NOMO-1 treated with DMSO at 0.1 percent for 48 hours (cell line): ENCODE results near the gene AMT.

ENCODE experiments used
- DNase-seq: peaks from one replicate; lab custom pipeline; 2025; ENCODE audit not compliant: unreplicated experiment; lab: John Stamatoyannopoulos, UW

The AMT gene, protein sequence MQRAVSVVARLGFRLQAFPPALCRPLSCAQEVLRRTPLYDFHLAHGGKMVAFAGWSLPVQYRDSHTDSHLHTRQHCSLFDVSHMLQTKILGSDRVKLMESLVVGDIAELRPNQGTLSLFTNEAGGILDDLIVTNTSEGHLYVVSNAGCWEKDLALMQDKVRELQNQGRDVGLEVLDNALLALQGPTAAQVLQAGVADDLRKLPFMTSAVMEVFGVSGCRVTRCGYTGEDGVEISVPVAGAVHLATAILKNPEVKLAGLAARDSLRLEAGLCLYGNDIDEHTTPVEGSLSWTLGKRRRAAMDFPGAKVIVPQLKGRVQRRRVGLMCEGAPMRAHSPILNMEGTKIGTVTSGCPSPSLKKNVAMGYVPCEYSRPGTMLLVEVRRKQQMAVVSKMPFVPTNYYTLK

DNA sequence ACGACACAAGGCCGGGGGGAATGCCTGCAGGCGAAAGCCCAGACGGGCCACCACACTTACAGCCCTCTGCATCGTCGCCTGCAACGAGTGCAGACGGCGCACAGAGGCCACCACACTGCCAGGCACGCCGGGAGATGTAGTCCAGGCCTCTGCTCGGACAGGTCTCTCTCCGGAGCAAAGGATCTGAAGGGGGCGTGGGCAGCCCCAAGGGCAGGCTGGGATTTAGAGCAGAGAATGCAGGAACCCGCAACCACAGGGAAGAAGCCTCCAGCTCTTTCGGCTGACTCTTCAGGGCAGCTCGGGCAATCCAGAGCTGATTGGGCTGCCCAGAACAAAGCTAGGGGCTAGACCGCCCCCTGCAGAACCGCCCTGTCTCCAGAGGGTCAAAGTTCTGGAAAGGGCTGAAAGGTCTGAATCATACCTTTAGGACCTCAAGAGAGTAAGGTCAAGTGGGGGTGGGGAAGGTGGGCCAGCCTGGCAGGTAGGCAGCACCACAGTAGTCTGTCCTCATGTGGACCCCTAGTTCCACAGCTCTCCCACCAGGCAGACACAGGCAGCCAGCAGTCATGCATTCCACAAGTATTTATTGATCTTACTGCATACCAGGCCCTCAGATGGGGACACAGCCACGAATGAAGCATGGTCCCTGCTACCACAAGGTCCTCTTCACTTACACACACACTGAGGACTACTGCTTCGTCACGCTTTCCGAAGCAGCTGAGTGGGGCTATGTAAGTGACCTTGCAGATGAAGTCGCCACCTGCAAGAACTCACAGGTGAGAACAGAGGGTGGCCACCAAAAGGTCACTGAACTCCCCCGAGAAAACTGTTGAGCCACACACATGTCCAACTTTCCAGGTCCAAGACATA is at the start of gene AMT:
Gene AMT, minus strand, starts transcription at position 95 of the 870 bp plus-strand sequence. Its CDS starts 23 bp downstream, at position 72.
- no peak for DNase-seq

DNA sequence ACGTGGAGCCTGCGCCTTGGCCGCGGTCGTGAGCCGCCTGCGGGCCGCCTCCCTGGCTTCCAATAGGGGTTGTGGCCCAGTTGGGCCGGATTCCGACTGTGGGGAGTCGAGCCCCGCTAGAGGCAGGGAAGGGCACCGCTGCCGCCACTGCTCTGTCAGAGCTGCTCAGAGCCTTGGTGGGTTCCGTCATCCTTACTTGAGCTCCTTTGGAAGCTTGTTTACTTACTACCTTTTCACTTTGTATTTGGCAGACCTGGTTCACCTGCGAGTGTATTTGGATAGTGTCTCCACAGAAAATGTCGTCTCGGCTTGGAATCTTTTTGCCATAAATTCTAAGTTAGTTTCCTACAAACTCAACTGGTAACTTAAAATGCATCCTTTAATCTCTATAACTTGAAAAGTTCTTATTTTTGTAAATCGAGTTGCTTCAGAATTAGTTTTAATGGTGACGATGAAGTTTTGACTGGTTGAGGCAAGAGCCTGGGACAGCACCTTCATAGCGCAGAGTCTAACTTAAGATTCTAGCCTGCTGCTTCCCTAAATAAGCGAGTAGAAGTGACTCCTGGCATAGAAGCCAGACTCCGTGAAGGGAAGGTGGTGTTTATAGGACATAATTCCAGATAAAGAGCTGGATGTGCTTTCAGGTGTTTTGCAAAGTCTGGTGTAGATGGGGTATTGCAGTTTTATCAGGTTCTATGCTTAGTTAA is 48.6 kb upstream of the AMT start:
- DNase-seq, result peak; percentile 44

DNA sequence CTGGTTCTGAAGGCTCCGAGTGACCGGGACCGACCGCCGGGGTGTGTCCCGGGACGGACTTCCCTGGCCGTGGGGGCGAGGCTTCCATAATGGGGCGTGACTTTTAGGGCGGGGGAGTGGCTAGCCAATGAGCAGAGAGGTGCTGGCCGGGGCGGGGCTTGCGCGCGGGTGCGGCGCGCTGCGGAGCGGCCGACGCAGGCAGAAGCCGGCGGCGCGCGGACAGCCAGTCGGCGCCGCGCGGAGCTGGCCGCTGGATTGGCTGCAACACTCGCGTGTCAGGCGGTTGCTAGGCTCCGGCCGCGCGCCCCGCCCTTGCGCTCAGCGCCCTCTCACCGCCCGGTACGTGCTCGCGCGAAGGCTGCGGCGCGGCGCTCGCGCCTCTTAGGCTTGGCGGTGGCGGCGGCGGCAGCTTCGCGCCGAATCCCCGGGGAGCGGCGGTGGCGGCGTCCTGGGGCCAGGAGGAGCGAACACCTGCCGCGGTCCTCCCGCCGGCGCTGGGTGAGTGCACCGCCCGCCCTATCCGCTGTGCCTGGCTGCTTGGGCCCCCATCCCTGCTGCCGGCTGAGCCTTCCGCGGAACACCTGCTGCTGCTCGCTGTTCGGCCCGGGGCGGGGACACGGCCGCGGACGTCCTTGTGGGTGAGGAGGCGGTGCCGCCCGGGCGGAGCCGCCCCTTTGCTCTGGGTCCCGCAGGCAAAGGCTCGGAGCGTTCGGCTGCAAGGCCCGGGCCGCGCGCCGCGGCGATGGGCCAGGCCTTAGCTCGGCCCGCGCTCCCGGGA is 47.9 kb upstream of the AMT start, which contains the start of gene DAG1:
Gene DAG1, plus strand, starts transcription at position 332 of the 778 bp plus-strand sequence. CDS start 40,268 bp downstream, outside the sequence.
- peak; percentile 95 for DNase-seq

DNA sequence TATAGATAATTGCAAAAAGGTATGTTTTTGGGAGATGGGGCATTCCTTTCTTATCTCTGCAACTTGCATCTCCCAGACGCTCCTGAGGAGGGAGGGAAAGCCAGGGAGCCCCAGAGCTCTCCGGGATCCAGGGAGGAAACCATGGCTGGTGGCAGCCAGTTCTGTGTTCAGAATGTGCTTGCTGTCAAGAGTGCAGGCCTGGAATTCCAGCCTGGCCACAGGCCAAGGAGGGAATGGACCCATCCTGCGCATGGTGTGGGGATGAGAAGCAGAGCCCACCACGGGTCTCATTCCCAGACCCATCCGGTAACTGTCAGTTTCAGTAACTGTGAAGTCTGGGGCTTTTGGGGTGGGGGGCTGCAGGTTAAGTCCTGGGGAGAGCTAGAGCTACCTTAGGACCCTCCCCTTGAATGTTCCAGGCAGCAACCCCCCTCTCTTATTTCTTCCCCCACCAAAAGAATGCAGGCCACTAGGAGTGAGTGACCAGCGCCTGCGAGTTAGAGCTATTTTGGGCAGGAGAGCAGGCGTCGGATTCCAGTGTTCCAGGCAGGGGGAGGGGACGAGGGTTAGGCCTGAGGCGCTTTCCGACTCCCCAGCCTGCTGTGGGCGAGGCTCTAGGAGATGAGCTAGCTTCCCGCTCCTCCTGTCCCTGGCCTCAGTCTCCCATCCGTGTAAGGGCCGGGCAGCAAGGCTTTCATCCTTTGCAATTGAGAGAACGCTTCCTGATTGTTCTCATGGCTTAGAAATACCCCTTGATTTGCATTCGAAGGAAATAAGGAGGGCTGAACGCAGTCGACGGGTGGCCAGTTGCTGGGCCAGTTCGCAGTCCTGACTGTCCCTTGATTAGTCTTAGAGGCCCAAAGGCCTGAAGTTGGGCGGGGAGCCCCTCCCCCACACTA is 47.0 kb upstream of the AMT start:
- peak; percentile 70 for DNase-seq

DNA sequence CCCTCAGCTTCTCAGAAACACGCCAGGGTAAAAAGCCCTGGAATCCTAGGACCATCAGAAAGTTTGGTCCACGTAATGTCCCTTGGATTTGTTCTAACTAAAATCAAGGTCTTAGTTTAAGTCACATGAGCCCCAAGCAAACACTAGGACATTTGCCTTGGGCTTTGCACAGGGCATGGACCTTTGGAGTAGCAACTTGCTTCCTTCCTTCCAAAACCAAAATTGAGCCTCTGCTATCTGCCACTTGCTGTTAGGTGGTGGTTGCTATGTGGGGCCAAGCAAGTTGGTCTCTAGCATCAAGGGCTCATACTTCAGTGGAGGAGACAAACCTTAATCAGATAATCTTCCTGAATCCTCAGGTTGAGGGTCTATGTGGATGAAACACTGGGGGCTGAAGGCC is 43.8 kb upstream of the AMT start:
- no peak for DNase-seq

DNA sequence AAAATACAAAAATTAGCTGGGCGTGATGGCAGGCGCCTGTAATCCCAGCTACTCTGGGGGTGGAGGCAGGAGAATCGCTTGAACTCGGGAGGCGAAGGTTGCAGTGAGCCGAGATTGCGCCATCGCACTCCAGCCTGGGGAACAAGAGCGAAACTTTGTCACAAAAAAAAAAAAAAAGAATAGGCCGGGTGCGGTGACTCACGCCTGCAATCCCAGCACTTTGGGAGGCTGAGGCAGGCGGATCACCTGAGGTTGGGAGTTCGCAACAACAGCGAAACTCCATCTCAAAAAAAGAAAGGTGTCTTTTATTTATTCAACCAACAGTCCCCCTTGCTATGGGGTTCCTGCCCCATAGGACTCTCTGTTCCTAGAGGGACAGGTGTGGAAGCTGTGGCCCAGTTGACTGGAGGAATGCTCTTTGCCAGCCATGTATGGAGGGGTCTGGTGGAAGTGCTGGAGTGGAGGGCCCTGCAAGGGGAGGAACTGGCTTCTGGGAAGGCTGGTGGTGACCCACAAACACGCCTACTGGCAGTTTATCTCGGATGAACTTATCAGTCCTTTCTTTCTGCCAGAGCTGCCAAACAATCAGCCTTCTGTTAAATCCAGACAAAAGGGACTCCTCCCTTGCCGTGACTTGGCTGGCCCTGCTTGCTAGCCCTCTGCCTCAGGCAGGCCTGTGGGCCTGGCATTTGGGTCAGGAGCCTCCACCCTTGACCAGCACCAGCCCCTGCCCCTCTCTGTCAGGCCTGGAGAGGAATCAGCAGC is 43.2 kb upstream of the AMT start:
- peak; percentile 24 for DNase-seq

DNA sequence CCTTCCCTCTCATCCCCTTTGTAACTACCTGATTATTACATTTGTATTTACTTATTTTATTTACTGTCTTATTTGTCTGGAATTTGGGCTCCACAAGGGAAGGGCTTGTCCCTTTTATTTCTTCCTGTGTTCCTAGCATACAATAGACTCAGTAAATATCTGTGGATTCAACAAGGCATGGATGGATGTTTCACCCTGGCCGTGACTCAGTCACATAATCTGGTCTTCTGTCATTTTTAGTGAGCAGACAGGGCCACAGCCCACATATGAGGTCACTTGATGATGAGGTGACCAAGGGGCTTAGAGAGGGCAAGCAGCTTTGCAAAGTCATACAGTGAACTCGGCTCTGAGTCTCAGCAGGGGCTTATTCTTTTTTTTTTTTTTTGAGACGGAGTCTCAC is 39.9 kb upstream of the AMT start:
- DNase-seq, result no peak

DNA sequence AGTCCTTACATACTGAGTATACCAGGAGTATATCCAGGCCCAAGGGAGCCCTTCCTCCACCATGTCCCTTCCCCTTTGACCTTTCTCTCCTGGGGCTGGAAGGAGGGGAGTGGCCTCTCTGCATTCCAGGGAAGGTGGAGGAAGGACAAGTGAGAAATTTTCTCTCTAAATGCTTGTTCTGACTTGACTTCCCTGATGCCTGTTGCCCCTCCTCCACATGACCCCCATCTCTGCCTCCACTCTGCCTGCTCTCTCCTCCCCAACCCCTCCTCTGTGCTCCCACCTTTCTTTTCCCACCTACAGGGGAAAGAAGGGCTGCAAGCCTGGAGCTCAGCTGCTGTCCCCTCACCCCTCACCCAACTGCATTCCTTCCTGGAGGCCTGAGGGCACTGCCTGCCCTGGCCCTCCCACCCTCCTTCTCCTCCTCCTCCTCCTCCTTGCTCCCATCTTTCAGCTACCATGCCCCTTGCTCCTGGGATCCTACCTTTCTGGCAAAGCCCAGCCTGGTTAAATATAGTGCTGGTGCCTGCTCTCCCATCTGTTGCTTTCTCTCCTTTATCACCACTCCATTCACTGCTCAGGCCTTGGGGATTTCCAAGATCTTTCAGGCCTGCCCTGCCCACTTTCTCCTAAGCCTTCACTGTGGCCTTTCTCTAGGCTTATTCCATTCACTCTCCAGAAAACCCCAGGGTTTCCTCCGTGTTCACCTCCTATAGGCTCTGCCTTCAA is 39.3 kb upstream of the AMT start:
- DNase-seq, result no peak

DNA sequence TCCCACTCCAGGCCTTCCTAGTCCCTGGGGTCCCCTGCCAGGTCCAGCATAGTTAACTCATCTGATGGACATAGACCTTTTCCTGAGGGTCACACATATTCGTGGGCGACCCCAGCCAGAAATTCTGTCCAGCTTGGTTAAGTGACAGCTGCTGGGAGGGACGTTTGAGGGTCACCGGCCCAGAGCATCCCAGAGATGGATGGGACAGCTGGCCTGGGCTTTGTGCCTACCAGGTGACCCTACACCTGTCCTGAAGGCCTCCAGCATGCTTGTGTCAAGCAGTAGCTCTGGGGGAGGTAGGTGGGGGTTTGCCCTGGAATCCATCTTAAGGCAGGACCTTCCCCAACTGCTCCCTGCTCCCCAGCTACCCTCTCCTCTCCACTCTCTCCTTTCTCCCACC is 38.7 kb upstream of the AMT start:
- no peak for DNase-seq

DNA sequence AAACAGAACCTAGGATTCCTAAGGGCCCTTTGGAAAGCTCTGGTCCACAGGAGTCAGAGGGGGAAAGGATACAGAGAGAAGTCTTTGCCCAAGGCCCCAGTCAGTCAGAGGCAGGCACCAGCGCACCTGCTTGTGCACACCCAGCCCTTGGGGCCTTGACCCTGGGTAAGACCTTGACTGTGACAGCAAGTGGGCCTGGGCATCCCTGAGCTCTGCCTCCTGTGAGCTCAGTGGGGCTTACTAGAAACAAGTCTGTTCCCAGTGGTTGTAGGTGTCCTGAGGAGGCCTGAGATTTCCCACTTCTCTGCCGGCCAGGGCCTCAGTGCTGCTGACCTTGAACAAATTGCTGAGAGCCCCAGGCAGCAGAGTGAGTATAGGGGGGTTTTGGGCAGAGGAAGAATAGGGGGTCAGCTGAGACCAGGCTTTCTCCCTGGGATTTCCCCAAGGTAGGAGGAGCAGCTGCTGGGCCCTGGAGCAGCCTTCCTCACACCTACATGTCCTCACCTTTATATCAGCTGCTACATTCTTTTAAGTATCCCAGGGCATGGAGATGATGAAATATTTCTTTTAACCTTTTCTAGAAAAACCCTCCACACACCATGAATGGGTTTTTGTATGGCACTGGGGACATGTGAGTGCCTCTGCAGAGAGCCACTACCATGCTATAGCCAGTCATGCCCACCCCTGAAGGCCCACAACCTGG is 38.1 kb upstream of the AMT start:
- DNase-seq, result no peak

DNA sequence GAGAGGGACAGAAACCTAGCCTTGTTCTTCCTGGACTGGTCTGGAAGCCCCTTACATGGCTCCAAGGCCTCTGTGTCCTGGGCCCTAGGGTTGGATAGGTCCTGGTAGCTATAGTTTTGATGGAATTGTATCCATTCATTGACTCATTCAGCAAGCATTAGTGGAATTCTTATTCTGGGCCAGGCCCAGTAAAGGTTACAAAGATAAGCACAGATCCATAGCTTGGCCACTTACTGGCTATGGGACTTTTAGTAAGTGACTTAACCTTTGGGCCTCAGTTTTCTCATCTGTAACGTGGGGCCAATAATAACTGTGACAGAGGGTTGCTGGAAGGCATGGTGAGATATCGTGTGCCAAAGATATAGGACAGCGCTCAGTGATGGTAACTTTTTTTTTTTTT is 34.2 kb upstream of the AMT start:
- DNase-seq, result no peak

DNA sequence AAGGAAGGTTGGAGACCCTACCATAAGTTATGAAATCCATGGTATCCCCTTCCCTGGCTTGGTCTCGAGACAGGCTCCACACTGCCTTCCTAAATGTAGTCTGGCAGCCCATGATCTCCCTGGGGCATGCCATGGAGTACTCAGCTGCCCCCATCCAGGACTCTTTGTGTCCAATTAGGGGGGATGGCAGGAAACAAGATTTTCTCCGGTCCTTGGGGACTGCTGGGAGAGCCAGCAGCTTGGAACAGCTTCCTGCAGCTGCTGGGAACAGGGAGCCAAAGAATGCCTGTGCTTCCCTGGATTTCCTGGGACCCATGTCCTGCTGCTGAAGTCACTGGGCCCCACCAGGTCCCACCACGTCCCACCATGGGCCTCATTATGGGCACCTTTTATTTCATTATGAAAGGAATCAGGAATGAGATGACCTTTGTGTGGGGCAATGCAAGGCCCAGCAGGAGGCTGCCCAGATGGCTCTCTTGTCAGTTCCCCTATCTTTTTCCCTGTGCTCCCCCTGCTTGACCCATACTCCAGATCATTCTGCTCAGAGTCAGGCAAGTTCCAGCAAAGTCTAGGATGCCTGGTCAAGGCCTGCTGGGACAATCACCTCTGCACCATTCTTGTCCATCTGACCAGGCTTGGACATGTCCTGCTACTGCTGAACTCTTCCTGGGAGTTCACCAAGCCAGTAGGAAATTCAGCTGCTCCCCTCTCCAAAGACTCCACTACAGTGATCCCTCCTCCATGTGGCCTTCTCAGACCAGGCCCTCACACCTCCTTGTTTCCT is 32.8 kb upstream of the AMT start:
- DNase-seq, result no peak

DNA sequence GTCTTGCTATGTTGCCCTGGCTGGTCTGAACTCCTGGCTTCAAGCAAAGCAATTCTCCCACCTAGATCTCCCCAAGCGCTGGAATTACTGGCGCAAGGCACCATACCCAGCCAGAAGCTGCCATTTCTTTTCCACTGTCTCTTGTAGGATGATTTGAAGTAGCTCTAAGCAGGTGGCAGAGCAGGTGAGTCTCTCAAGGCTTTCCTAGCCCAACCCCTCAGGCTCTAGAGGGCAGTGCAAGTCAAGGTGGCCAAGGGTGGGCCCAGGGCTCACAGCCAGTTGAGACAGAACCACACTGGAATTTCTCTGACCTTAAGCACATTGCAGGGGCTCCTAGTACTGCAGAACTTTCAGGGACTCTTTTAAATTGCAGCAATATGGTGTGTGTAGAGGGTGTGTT is 32.2 kb upstream of the AMT start:
- no peak for DNase-seq

DNA sequence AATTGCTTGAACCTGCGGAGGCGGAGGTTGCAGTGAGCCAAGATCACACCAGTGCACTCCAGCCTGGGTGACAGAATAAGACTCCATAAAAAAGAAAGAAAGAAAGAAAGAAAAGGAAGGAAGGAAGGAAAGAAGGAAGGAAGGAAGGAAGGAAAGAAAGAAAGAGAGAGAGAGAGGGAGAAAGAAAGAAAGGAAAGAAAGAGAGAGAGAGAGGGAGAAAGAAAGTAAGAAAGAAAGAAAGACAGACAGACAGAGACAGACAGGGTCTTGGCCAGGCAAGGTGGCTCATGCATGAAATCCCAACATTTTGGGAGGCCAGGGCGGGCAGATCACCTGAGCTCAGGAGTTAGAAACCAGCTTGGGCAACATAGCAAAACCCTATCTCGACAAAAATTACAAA is 31.3 kb upstream of the AMT start:
- no peak for DNase-seq

DNA sequence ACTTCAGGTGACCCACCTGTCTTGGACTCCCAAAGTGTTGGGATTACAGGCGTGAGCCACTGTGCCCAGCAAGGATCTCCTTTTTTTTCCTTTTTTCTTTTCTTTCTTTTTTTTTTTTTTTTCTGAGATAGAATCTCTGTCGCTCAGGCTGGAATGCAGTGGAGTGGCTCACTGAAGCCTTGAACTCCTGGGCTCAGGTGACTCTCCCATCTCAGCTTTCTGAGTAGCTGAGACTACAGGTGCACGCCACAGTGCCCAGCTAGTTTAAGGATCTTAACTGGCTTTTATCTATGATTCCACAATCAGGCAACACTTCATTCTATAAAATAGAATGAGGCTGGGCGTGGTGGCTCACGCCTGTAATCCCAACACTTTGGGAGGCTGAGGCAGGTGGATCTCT is 23.1 kb upstream of the AMT start:
- no peak for DNase-seq

DNA sequence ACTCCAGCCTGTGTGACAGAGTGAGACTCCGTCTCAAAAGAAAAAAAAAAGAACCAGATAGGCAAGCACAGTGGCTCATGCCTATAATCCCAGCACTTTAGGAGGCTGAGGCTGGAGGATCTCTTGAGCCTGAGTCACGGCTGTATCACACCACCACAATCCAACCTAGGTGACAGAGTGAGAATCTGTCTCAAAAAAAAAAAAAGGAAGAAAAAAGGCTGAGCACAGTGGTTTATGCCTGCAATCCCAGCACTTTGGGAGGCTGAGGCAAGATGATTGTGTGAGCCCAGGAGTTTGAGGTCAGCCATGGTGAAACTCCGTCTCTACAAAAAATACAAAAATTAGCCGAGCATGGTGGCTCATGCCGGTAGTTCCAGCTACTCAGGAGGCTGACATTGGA is 12.5 kb upstream of the AMT start:
- no peak for DNase-seq

DNA sequence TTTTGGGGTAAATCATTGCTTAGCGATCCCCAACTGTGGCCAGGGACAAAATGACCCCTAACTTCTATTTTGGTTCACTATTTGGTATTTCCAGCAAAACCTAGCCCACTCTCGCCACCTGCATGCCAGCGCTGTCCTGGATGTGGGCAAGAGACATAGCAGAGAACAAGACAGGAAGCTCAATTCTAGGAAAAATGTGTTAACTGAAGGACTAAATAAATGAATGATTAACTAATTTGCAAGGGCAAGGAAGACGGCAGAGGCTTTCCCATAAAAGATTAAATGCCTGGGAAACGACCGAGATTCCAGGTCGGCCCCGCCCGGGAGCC is 6.4 kb upstream of the AMT start:
- peak; percentile 13 for DNase-seq
